GM21723 (cell line): ENCODE results near the gene CD300LG.
"Not testable (repeated sequence)": the region's sequence is repeated elsewhere in the genome, so short reads cannot be mapped to it uniquely, and the experiment has no call there.

Source experiments
- ATAC-seq: cut with Tn5 transposase; IDR thresholded peaks from one replicate; pipeline ENCODE4 v1.9.1; 2021; ENCODE audit warnings: mild to moderate bottlenecking, moderate library complexity; ENCODE audit not compliant: unreplicated experiment

Gene CD300LG

GRCh38 chr17:43823350-43824084, 23.5 kb upstream of the CD300LG start:
- no peak for ATAC-seq

GRCh38 chr17:43825567-43825966, 21.4 kb upstream of the CD300LG start:
- no peak for ATAC-seq

- ATAC-seq: no peak
These were observed 20.8 kb upstream of the CD300LG start for GRCh38 chr17:43826206-43826605.

- no peak for ATAC-seq
These were observed 19.4 kb upstream of the CD300LG start for GRCh38 chr17:43827596-43827995.

- no peak for ATAC-seq
These were observed 17.2 kb upstream of the CD300LG start for GRCh38 chr17:43829738-43830137.

- ATAC-seq: no peak
These were observed 16.4 kb upstream of the CD300LG start for GRCh38 chr17:43830510-43831140.

GRCh38 chr17:43831633-43832032, 15.3 kb upstream of the CD300LG start:
- ATAC-seq: no peak

- no peak for ATAC-seq
These were observed 14.6 kb upstream of the CD300LG start for GRCh38 chr17:43832168-43832975.

- ATAC-seq: no peak
These were observed 13.8 kb upstream of the CD300LG start, which contains the start of gene MPP3 for GRCh38 chr17:43832976-43833829. Gene MPP3 (minus strand): TSS chr17:43833146. CDS start chr17:43831906, 1,240 bp downstream.

GRCh38 chr17:43834106-43834505, 12.9 kb upstream of the CD300LG start:
- ATAC-seq: no peak

GRCh38 chr17:43839670-43840108, 7.3 kb upstream of the CD300LG start:
- no peak for ATAC-seq

- ATAC-seq: no peak
These were observed 6.2 kb upstream of the CD300LG start for GRCh38 chr17:43840814-43841213.

GRCh38 chr17:43841282-43841681, 5.7 kb upstream of the CD300LG start:
- ATAC-seq: no peak

GRCh38 chr17:43842091-43842974, 4.6 kb upstream of the CD300LG start:
- not testable (repeated sequence) for ATAC-seq

- ATAC-seq: no peak
These were observed 4.0 kb upstream of the CD300LG start for GRCh38 chr17:43842975-43843325.

- ATAC-seq: no peak
These were observed 2.7 kb upstream of the CD300LG start for GRCh38 chr17:43844241-43844640.

GRCh38 chr17:43845766-43846165, 1.2 kb upstream of the CD300LG start:
- no peak for ATAC-seq

GRCh38 chr17:43846221-43846712, 709 bp upstream of the CD300LG start:
- ATAC-seq: no peak

- no peak for ATAC-seq
These were observed 1.6 kb downstream of the CD300LG start for GRCh38 chr17:43848601-43849000.

GRCh38 chr17:43849116-43849515, 2.1 kb downstream of the CD300LG start:
- ATAC-seq: no peak
